Gastrocnemius medialis (tissue), 4 donors: ENCODE measurements around the gene SFMBT2. TPM values are rescaled to one million over a fixed set of nuclear protein-coding genes. Genes with fewer than 3 reads are reported as not detected.
"Not testable (repeated sequence)": the region's sequence is repeated elsewhere in the genome, so short reads cannot be mapped to it uniquely, and the experiment has no call there.

Experiments
- ATAC-seq, 2 donors: fragments of 150-250 bp; one replicate each; pipeline ENCODE4 v1.9.1; 2016
- DNase-seq, 2 donors: peaks; one replicate each; pipeline ENCODE4 v3.0.0-alpha.2; 2019
- H3K27ac ChIP-seq, 4 donors: fragments of 200-600 bp; sonication (generic); 1 replicate in 1 of 4; 2 replicates in 3 of 4; pipeline ENCODE4 v1.5.1; 2016 to 2018; ENCODE audit warnings: mild to moderate bottlenecking in 2 of 4, moderate library complexity in 1 of 4
- H3K27me3 ChIP-seq, 3 donors: fragments of 200-600 bp; sonication (generic) in 2 of 3; 1 replicate in 1 of 3; 2 replicates in 2 of 3; pipeline versions ENCODE4 v1.5.1 to v1.6.0; 2016 to 2019; ENCODE audit warnings: mild to moderate bottlenecking in 1 of 3, moderate library complexity in 1 of 3
- H3K36me3 ChIP-seq, 2 donors: fragments of 200-600 bp; sonication (generic) in 1 of 2; one replicate each; pipeline ENCODE4 v1.5.1; 2017 to 2018
- H3K4me1 ChIP-seq, 2 donors: fragments of 200-600 bp; sonication (generic) in 1 of 2; one replicate each; pipeline ENCODE4 v1.5.1; 2016 to 2017; ENCODE audit warnings: mild to moderate bottlenecking in 2 of 2
- H3K4me3 ChIP-seq, 4 donors: fragments of 200-600 bp; sonication (generic) in 3 of 4; 1 replicate in 1 of 4; 2 replicates in 3 of 4; pipeline ENCODE4 v1.5.1; 2016 to 2019; ENCODE audit warnings: mild to moderate bottlenecking in 2 of 4
- H3K9me3 ChIP-seq, 3 donors: fragments of 200-600 bp; sonication (generic) in 2 of 3; 1 replicate in 1 of 3; 2 replicates in 2 of 3; pipeline ENCODE4 v1.5.1; 2016 to 2019
- POLR2A ChIP-seq, 2 donors: fragments of 450-650 bp; IDR thresholded peaks; one replicate each; pipeline ENCODE4 v1.6.1; 2017; ENCODE audit warnings: antibody characterized with exemption in 2 of 2, mild to moderate bottlenecking in 2 of 2, moderate library complexity in 2 of 2
- in situ Hi-C, 4 donors: fragments of 200-750 bp; cut with MboI; loops; one replicate each; pipeline versions ENCODE4 v1.15.0 to v1.8.0; 2017; ENCODE audit warnings: low sequenced_read_pairs in 4 of 4
- intact Hi-C: fragments of 100-400 bp; cut with DNase I; formaldehyde crosslinking; loops from one replicate; pipeline ENCODE4 v1.15.1; 2023; ENCODE audit warnings: low total_unique reads
- total RNA-seq, 4 donors: library from RNA; depleted of rRNA; stranded (reverse); fragments of >200 nt; gene quantifications; one replicate each; pipeline versions ENCODE4 v1.1.0 to v1.2.3, GENCODE V29; 2016
- TF ChIP-seq, protein P1 (sequence below), 5 experiments: fragments of 450-650 bp in 3 of 5; fragments of 200-600 bp in 2 of 5; sonication (generic) in 2 of 5; IDR thresholded peaks in 4 of 5; conservative IDR thresholded peaks in 1 of 5; 1 replicate in 4 of 5; 2 replicates in 1 of 5; pipeline ENCODE4 v1.5.1; 2016 to 2019; ENCODE audit warnings: antibody characterized with exemption in 5 of 5, mild to moderate bottlenecking in 3 of 5, moderate library complexity in 3 of 5

The SFMBT2 gene
- total RNA-seq, 4 donors from 2014 or later: 1.1 to 6.9 (median 2.1) TPM

DNA sequence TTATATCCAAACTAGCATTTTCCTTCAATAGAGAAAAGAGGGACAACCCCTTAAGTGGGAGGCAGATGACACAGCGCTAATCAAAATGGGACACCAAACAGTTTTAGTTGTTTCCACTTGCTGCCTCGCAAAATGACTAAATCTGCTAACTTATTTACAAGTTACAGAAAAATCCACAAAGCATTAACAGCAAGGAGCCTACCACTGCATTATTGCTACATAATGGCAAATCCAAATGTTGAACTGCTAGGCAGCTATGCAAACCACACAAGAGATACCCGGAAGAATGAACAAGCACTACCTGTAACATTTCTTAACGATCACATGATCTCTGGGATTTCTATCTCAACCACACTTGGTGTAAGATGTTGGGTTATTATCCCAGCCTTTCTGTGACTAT is 96.7 kb downstream of the SFMBT2 start:
- in situ Hi-C loops (no loop called here), intact Hi-C loops (no loop called here)
- H3K27me3 ChIP-seq: no peaks in the 10 kb centered on the region
- TF ChIP-seq, protein P1, sequence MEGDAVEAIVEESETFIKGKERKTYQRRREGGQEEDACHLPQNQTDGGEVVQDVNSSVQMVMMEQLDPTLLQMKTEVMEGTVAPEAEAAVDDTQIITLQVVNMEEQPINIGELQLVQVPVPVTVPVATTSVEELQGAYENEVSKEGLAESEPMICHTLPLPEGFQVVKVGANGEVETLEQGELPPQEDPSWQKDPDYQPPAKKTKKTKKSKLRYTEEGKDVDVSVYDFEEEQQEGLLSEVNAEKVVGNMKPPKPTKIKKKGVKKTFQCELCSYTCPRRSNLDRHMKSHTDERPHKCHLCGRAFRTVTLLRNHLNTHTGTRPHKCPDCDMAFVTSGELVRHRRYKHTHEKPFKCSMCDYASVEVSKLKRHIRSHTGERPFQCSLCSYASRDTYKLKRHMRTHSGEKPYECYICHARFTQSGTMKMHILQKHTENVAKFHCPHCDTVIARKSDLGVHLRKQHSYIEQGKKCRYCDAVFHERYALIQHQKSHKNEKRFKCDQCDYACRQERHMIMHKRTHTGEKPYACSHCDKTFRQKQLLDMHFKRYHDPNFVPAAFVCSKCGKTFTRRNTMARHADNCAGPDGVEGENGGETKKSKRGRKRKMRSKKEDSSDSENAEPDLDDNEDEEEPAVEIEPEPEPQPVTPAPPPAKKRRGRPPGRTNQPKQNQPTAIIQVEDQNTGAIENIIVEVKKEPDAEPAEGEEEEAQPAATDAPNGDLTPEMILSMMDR (IDR thresholded peaks at IDR 0.05 in 4 of 5, conservative IDR thresholded peaks at IDR 0.05 in 1 of 5): no peak
- no peak for TF ChIP-seq POLR2A (IDR thresholded peaks at IDR 0.05)
- no peaks in the 10 kb centered on the region for H3K36me3 ChIP-seq
- no peaks in the 10 kb centered on the region for H3K9me3 ChIP-seq
- H3K27ac ChIP-seq: no peak overlapping the region
- ATAC-seq (no peak), DNase-seq (no peak)
- H3K4me1 ChIP-seq: peaks cover 8 to 9% of the 10 kb centered on the region in 2 donors
- no peak overlapping the region for H3K4me3 ChIP-seq

DNA sequence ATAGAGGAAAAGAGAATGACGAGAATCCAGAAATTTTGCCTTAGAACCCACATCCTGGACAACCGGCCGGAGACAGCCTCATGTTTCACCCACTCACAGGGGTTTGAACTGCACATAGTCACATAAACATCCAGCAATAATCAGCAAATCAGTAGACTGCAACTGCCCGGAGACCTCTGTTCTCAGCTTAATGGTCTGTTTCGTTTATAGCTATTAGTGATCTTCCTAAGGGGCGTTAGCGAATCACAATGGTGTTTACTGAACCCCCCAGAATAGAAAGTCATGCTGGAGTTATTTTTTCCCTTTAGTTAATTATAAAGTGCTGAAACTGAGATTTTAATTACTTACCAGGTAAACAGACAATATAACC is 98.4 kb downstream of the SFMBT2 start:
- DNase-seq: no peak
- TF ChIP-seq, protein P1 (IDR thresholded peaks at IDR 0.05 in 4 of 5, conservative IDR thresholded peaks at IDR 0.05 in 1 of 5): no peak
- TF ChIP-seq POLR2A (IDR thresholded peaks at IDR 0.05): no peak
- H3K27ac ChIP-seq: no peak overlapping the region
- no peaks in the 10 kb centered on the region for H3K27me3 ChIP-seq
- intact Hi-C loops (no loop called here), in situ Hi-C loops (no loop called here)
- no peaks in the 10 kb centered on the region for H3K4me1 ChIP-seq
- ATAC-seq: no peak
- H3K9me3 ChIP-seq: no peaks in the 10 kb centered on the region
- no peaks in the 10 kb centered on the region for H3K36me3 ChIP-seq
- H3K4me3 ChIP-seq: no peak overlapping the region

- H3K27me3 ChIP-seq, ATAC-seq, intact Hi-C loops, H3K4me1 ChIP-seq, H3K36me3 ChIP-seq, in situ Hi-C loops, H3K9me3 ChIP-seq, H3K27ac ChIP-seq, DNase-seq, H3K4me3 ChIP-seq: not testable (repeated sequence)
These were observed 98.9 kb downstream of the SFMBT2 start for GRCh38 chr10:7311850-7312487.

DNA sequence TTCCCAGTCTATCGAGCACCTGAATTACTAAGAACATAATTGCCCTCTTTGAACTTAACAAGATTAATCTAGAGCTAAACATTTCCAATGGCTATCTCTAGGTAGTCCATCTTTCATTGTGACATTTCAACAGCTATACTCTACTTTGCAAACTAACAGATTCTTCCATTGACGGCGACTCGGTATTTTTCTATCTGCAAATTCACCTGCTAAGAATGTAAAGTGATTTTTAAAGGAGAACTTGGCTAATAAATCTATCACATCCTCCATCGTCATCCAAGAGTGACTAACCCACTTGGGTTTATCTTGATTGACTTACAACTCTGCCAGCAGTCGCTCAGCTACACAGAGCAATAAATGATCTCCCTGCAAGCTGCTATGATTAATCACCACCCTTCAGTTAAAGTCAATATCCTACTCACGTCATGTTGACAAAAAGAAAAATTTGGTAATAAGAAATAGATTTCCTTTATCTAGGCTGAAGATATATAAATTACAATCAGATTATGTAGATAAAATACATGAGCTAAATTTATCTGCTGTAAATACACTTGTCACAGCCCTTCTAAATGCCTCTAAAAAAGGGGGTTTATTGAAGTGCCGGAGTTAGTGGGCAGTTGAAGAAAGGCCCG is 99.5 kb downstream of the SFMBT2 start:
- TF ChIP-seq, protein P1 (IDR thresholded peaks at IDR 0.05 in 4 of 5, conservative IDR thresholded peaks at IDR 0.05 in 1 of 5): no peak
- TF ChIP-seq POLR2A (IDR thresholded peaks at IDR 0.05): no peak
- H3K4me1 ChIP-seq: no peaks in the 10 kb centered on the region
- no peak overlapping the region for H3K27ac ChIP-seq
- H3K27me3 ChIP-seq: no peaks in the 10 kb centered on the region
- no peak for DNase-seq
- H3K9me3 ChIP-seq: no peaks in the 10 kb centered on the region
- ATAC-seq: no peak
- H3K36me3 ChIP-seq: no peaks in the 10 kb centered on the region
- intact Hi-C loops (no loop called here), in situ Hi-C loops (no loop called here)
- no peak overlapping the region for H3K4me3 ChIP-seq

GRCh38 chr10:7310076-7310475 is 100.8 kb downstream of the SFMBT2 start:
- peak; percentile 37 to 67 for DNase-seq
- Histone ChIP-seq H3K36me3 (no peaks in the 10 kb centered on the region), H3K9me3 (no peaks in the 10 kb centered on the region), H3K27ac (peak overlapping the region in 3 of 4 donors; percentile 16 to 47 (median 21)), H3K27me3 (no peaks in the 10 kb centered on the region), H3K4me3 (no peak overlapping the region), H3K4me1 (no peaks in the 10 kb centered on the region)
- ATAC-seq: peak; percentile 87
- no peak for TF ChIP-seq POLR2A (IDR thresholded peaks at IDR 0.05)
- TF ChIP-seq, protein P1 (IDR thresholded peaks at IDR 0.05 in 4 of 5, conservative IDR thresholded peaks at IDR 0.05 in 1 of 5): no peak
- in situ Hi-C loops: no loop called here
- intact Hi-C loops: no loop called here
